Measurements from ENCODE around the gene SND1. TPM values are rescaled to one million over a fixed set of nuclear protein-coding genes. Genes with fewer than 3 reads are reported as not detected.

The SND1 gene
- total RNA-seq, 2 donors from 2014 or later, result 131 to 135 TPM

- no peak for DNase-seq (ENCODE audit: low spot score)
- intact Hi-C loops (cut with DNase I), result no loop called here
Observed at GRCh38 chr7:127677433-127678230, 25.6 kb downstream of the SND1 start.

- no peak for DNase-seq (ENCODE audit: low spot score)
- intact Hi-C loops (cut with DNase I), result no loop called here
Observed at GRCh38 chr7:127678337-127678736, 26.3 kb downstream of the SND1 start.

- intact Hi-C loops (cut with DNase I), result no loop called here
- no peak for DNase-seq (ENCODE audit: low spot score)
Observed at GRCh38 chr7:127678947-127679346, 27.0 kb downstream of the SND1 start.

GRCh38 chr7:127680983-127681382, 29.0 kb downstream of the SND1 start:
- intact Hi-C loops (cut with DNase I), result no loop called here
- no peak for DNase-seq (ENCODE audit: low spot score)

DNA sequence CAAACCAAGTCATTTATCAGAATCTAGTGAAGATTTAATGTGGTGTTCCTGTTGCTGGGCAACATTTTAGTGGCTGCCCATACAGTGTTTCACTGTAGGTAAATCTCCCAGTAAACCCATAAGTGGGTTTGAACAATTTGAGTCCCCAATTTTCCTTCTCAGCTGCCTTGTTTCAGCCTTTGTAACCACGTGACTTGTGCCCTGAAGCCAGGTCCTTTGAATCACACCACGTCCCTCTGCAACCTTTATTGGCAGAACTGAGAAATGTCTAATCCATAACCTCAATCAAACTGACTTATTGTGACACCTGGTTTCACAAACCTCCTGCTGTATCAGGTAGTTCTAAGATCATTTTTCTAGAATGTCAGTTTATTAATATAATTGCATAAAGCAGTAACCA, 30.1 kb downstream of the SND1 start:
- intact Hi-C loops (cut with DNase I), result no loop called here
- no peak for DNase-seq (ENCODE audit: low spot score)

GRCh38 chr7:127683776-127684681, 32.0 kb downstream of the SND1 start:
- intact Hi-C loops (cut with DNase I), result no loop called here
- DNase-seq (ENCODE audit: low spot score), result no peak

DNA sequence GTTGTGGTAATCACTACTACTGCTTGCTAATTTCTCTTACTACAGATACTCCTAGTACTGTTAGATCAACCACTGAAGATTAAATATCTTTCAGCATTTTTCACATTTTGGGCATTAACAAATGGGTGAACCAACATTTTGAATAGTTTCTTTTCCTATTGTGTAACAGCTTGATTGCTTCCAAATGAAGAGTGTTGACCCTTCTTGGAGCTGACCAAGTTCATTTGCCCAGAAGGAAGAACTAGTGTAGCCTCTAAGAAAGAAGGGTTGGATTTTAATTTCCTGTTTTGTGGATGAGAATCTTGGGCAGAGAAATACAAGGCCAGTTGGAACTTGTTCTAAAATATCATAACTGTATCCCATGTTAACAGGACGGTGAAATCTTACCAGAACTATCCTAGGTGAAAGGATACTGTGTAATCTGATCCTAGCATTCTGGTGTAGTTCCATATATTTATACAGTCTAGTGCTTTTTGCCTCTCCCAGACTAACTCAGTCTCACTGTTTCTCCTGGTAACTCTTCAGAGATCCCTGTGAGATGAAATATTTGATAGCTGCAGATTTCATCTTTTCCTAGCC, 37.3 kb downstream of the SND1 start:
- DNase-seq (ENCODE audit: low spot score), result no peak
- intact Hi-C loops (cut with DNase I), result no loop called here

DNA sequence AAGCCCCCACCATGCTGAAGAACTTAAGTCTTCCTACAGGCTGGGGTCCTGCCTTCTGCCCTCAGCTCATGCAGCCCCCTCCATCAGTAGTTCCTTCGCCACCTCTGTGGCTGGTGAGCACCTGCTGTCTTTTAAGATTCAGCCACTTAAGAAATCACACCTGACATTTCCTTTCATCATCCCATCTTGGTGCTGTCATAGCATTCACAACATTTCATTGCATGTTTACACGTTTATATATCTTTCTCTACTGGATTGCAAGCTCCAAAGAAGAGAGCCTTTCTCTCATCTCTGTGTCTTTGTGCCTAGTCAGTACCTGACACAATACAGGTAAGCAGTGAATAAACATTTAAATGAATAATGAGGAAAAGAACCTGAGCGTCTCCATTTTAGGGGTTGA, 38.3 kb downstream of the SND1 start:
- intact Hi-C loops (cut with DNase I), result no loop called here
- DNase-seq (ENCODE audit: low spot score), result no peak

DNA sequence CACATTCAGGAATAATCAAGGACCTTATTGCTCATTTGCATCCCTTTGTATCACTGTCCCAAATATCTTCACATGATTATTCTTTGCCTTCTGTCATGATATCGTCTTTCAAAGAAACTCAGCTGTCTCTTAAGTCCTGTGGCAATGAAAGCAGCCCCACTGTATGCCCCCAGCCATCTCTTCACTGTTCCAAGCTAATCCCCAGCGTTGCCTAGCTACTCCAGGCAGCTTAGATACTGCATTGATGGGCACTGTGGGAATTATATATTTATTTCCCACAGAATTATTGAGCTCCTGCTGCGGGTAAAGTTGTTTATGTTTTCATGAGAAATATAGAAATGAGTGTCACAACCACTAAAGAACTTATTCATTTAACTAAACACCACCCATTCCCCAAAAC, 38.8 kb downstream of the SND1 start:
- no peak for DNase-seq (ENCODE audit: low spot score)
- intact Hi-C loops (cut with DNase I), result no loop called here

DNA sequence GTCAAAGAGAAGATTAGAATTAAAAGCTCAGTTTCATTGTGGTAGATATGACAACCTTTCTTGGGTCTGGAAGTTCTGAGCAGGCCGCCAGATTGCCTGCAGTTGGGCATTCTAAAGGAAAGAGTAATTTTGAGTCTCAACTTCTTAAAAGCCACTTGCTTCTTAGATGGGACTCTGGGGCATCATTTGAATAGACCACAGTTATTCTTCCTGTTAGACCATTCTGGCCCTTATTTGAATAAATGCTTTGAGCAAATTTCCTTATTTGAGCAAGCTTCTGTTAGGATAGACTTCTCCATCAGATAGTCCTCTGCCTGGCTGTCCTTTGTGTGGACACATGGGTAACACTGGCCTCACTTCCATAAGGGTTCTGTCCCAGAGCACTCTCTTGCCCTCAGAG, 40.2 kb downstream of the SND1 start:
- no peak for DNase-seq (ENCODE audit: low spot score)
- intact Hi-C loops (cut with DNase I), result no loop called here

GRCh38 chr7:127699853-127700252, 47.9 kb downstream of the SND1 start:
- DNase-seq (ENCODE audit: low spot score), result no peak
- intact Hi-C loops (cut with DNase I), result no loop called here

GRCh38 chr7:127702052-127702652, 50.2 kb downstream of the SND1 start:
- no peak for DNase-seq (ENCODE audit: low spot score)

GRCh38 chr7:127702938-127703337, 50.9 kb downstream of the SND1 start:
- DNase-seq (ENCODE audit: low spot score), result no peak

More at GRCh38 chr7:127702052-127702652, 50.2 kb downstream of the SND1 start:
- intact Hi-C loops (cut with DNase I), result no loop called here

GRCh38 chr7:127704211-127704610, 52.2 kb downstream of the SND1 start:
- no peak for DNase-seq (ENCODE audit: low spot score)
- intact Hi-C loops (cut with DNase I), result no loop called here

More at GRCh38 chr7:127702938-127703337, 50.9 kb downstream of the SND1 start:
- intact Hi-C loops (cut with DNase I), result no loop called here

- no peak for DNase-seq (ENCODE audit: low spot score)
- intact Hi-C loops (cut with DNase I), result loop anchor here (5.0 kb wide), 2 partner anchors 502 to 507 kb away; no protein-coding TSS in a partner anchor
Observed at GRCh38 chr7:127705461-127705959, 53.5 kb downstream of the SND1 start.

DNA sequence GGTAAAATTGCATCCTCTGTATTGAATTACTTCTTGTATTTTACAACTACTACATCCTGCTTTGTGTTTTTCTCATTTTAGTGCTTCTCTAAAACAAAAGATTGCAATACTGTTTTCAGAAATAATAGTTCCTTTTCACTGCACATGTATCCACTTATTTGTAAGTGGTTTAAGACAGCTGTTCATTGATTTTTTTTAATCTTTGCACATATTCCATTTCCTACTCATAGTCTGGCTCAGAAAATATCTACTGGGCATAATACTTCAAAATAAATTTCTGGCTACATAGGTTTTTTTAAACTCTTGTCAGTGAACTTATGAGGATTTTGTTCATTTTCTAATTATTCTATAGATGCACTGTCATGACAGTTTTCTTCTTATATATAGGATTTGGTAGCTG, 54.8 kb downstream of the SND1 start:
- intact Hi-C loops (cut with DNase I), result loop anchor here (5.0 kb wide), 2 partner anchors 501 to 506 kb away; no protein-coding TSS in a partner anchor

DNA sequence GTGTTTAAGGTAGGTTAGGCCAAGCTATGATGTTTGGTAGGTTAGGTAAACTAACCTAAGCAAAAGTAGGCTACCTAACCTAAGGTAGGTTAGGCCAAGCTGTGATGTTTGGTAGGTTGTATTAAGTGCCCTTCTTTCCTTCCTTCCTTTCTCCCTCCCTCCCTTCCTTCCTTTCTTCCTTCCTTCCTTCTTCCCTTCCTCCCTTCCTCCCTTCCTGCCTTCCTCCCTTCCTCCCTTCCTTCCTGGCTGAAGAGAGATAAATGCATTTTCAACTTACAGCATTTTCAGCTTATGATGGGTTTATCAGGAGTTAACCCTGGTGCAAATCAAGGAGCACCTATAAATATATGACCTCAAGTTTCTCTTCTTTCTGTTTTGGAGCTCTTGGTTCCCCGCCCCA, 56.2 kb downstream of the SND1 start:
- intact Hi-C loops (cut with DNase I), result loop anchor here (5.0 kb wide), 2 partner anchors 499 to 504 kb away; no protein-coding TSS in a partner anchor
- DNase-seq (ENCODE audit: low spot score), result no peak

More for the DNA sequence above, 54.8 kb downstream of the SND1 start:
- DNase-seq (ENCODE audit: low spot score), result no peak

DNA sequence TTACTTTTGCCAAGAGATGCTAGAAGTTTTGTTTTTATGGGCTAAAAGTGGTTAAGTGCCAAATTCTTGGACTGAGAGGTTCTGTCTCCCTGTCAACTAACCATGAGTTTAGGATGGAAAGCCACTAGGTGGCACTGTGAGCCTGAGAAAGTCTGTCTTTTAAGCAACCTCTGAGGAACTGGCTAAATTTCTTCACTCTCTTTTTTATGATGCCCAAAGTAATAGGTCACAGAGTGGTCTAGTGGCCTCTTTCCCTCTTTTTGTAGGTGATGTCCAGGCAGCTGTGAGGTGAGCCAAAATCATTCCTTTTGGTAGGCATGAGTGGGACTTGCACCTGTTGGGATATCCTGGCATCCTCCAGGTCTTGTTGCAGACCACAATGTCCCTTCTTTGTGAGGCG, 56.8 kb downstream of the SND1 start:
- intact Hi-C loops (cut with DNase I), result loop anchor here (5.0 kb wide), 2 partner anchors 499 to 504 kb away; no protein-coding TSS in a partner anchor
- no peak for DNase-seq (ENCODE audit: low spot score)

GRCh38 chr7:127710635-127711034, 58.6 kb downstream of the SND1 start:
- intact Hi-C loops (cut with DNase I), result no loop called here
- no peak for DNase-seq (ENCODE audit: low spot score)

Measured in posterior vena cava (tissue), 2 donors.